IPS DF 19.7 (cell line): ENCODE measurements around the gene CLP1.
"Not testable (repeated sequence)": the region's sequence is repeated elsewhere in the genome, so short reads cannot be mapped to it uniquely, and the experiment has no call there.

Experiments
- DNase-seq: peaks from one replicate; pipeline ENCODE4 v3.0.0-alpha.2; 2013; ENCODE audit warnings: low read depth, low spot score

The CLP1 gene

GRCh38 chr11:57663975-57664374 lies 6.4 kb downstream of the CLP1 start:
- no peak for DNase-seq

DNA sequence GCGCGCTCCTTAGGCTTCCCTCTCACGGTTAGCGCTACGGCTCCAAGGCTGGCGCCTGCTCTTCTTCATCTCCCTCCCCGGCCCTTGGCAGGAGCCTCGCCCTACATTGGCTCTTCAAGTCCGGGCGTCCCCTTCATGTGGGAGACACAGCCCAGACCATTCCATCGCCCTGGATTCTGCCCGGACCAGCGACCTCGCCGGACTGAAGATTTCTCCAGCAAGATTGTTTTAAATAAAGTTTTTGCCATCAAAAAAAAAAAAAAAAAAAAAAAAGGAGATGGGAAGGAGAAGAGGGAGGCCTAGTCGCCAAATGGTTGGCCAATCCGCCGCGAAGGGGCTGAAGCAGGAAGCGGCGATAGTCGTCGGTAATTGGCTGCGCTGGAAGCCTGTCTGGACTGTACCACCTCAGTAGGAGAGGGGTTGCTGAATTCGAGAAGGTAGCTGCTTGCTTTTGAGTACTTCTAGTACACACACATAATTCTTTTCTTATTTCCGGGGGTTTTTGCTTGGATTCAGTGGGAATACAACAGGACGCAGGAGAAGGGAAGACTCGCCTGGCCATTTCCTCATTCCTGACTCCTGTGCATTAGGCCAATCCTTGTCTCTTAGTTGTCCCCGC lies 9.7 kb downstream of the CLP1 start:
- DNase-seq = peak; percentile 97

DNA sequence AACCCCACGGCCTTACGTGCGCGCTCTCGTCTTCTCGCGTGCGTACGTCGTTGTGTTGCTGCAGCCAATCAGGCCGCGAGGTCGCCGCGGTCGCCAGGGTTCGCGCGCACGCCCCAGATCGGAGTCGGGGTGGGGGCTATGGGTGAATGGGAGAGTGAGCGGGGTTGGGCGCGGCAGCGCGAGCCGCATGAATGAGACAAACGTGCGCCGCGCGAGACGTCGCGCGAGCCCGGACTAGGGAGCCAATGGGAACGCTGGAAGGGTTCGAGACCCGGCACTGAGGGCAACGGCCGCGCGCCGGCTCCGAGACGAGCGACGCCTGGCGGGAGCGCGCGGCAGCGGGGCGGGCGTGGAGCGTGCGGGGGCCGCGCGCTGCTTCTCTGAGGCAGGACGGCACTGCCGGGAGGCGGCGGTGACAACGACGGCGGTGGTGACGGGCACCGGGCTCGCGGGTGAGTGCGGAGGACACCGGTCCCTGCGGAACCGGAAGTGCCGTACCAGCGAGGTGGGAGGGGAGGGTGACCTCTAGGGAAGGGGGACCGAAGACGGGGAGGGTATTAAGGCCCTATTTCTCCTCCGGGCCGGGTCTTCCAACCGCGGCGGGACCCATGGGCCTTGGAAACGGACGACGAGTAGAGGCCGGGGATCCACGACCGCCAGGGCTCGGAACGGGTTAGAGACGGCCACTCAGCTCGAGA lies 10.3 kb downstream of the CLP1 start, which contains the start of gene ZDHHC5:
TSS of gene ZDHHC5 (plus strand) at position 379 of the 698 bp plus-strand sequence. CDS start 4,977 bp downstream, outside the sequence.
- peak; percentile 98 for DNase-seq

DNA sequence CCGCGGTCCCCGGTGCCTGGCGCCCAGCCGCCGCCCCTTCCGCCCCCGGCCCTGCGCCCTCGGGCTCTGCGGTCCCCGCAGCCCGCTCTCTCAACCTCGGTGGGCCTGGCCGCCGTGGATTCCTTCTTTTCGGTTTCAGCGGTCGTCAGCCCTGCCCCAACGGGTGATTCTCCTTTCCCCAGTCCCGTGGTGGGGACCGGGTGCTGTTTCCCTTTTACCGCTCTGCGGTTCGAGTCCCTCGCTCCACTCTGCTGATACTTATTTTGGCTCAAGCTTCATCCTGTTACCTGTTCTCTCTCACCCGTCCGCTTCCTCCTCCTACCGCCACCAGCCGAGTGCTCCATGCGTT lies 10.8 kb downstream of the CLP1 start:
- no peak for DNase-seq

DNA sequence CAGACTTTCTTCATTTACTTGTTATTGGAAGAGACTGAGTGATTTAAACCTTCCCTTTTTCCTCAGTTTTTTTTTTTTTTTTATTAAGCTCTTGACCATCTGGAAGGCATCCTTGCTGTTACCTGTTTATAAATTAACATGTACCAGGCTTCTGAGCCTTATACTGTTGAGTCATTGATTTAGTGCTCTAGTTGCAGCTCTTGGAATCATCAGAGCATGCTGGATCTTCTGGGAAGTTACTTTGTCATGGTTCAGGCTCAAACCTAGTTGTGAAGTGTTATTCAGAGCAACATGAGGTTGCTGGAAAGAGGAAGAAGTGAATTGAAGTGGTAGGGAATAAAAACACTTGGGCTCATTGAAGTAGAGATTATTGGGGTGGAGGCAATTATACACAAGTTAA lies 16.7 kb downstream of the CLP1 start:
- no peak for DNase-seq

DNA sequence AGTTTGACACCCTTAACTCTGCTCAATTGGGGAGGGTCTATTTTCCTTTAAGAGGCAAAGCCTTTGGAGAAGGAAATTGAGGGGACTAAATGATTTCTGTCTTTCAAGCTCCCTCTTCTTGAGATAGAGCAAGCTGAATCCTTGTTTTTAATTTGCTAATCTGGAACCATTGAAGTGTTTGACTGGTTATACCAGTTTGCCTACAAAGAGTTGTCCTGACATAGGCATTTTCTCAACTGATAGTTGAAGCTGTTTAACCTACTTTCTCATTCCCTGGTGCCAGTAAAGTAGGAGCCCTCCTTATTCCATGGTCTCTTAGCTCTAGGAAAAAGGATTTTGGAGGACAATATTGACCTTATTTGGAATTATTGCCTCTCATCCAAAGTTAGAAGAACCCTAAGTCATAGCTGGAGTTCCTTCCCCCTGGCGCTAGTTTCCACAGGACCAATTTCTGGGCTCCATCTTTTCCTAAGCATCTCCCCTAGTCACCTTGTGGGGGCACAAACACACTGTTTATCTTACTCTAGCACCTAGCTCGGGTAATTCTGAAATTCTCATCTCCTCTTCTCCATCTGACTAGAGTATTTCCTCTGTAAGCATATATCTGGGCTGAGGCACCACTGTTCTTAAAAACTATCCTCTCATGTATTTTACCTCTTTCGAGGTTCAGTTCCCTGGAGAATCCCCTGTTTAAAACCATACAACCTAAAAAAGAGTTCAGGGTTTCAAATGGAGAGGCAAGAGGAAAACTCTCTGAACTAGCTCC lies 17.8 kb downstream of the CLP1 start:
- DNase-seq = no peak

- DNase-seq = no peak
Observed at GRCh38 chr11:57679396-57679795, 21.8 kb downstream of the CLP1 start.

DNA sequence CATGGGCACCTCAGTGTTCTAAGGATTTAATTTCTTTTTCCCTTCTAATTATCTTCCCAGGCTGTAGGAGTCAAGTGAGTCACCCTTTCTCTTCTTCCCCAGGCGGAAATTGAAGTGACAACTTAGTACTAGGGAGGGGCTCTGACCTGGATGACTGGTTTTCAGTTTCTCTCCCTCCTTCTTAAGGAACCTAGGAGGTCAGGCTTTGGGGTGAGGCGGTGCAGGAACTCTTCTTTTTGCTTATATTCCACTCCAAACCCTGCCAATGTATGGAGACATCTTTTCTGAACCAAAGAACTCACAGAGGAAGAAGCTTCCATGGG lies 23.0 kb downstream of the CLP1 start:
- DNase-seq = no peak

GRCh38 chr11:57681168-57681567 lies 23.6 kb downstream of the CLP1 start:
- no peak for DNase-seq

DNA sequence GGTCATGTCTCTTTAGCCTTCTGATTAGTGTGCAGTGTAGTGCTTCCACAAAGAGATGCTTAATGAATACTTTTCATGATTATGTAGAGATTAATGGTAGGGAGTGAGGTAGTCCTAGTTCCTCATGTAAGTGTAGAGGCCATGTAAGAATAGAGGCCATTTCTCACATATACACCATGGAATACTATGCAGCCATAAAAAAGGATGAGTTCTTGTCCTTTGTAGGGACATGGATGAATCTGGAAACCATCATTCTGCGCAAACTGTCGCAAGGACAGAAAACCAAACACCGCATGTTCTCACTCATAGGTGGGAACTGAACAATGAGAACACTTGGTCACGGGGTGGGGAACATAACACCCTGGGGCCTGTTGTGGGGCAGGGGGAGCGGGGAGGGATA lies 32.9 kb downstream of the CLP1 start:
- not testable (repeated sequence) for DNase-seq

- no peak for DNase-seq
Observed at GRCh38 chr11:57698843-57699365, 41.3 kb downstream of the CLP1 start.

DNA sequence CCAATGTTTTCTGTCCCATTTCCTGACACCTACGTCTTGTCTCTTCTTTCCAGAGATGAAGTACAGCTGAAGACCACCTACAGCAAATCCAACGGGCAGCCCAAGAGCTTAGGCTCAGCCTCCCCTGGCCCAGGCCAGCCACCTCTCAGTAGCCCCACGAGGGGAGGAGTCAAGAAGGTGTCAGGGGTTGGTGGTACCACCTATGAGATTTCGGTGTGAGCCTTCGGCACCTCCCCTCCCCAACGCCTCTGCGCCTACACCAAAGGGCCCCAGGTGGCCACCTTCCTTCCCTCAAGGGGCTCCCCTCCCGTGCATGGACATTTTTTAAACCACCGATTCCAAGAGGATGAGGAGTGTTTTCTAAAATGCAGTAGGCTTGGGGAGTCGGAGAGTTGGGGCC lies 42.3 kb downstream of the CLP1 start:
- no peak for DNase-seq

DNA sequence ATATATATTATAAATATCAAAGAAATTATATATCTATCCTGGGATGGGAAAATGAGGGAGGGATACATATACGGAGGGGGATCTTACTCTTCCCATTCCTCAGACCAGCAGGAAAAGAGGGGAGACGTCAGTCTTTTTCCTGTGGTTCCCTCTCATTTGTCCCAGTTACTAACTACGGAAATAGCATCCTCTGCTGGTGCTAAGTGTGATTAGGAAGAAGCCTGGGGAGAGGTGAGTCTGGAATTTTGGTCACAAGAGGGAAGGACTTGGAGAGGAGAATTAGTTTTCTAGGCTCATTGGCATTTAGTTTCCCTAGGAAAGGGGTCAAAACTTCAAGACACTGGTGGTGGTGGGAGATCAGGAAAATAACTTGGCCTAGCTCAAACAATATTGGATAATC lies 42.9 kb downstream of the CLP1 start:
- DNase-seq = no peak

GRCh38 chr11:57703341-57703740 lies 45.8 kb downstream of the CLP1 start:
- no peak for DNase-seq

- no peak for DNase-seq
Observed at GRCh38 chr11:57704932-57705331, 47.4 kb downstream of the CLP1 start.

- not testable (repeated sequence) for DNase-seq
Observed at GRCh38 chr11:57705432-57705831, 47.9 kb downstream of the CLP1 start.

GRCh38 chr11:57709802-57710367 lies 52.3 kb downstream of the CLP1 start:
- DNase-seq = no peak
